Keratinocyte (primary cell): ENCODE data around the gene SNX6. TPM values are rescaled to one million over a fixed set of nuclear protein-coding genes. Genes with fewer than 3 reads are reported as not detected.

ENCODE experiments used
- DNase-seq: peaks from one replicate; pipeline ENCODE4 v3.0.0-alpha.2; 2011; ENCODE audit warnings: low read depth, missing footprints, low spot score
- FAIRE-seq: peaks from 2 replicates; lab custom pipeline; 2011; peaks lifted over from hg19 to GRCh38; lab: Jason Lieb, UNC
- H2AFZ ChIP-seq: 2 replicates; pipeline ENCODE4 v1.6.0; 2012; ENCODE audit warnings: low read length, control low read depth, inconsistent platforms; ENCODE audit not compliant: control insufficient read depth
- H3K27ac ChIP-seq: 2 replicates; pipeline ENCODE4 v1.5.1; 2011; ENCODE audit warnings: low read length; ENCODE audit not compliant: control insufficient read depth, insufficient read depth
- H3K27me3 ChIP-seq: 3 replicates; pipeline ENCODE4 v1.6.0; 2011; ENCODE audit warnings: low read length; ENCODE audit not compliant: control insufficient read depth, insufficient read depth; ENCODE audit errors: extremely low read depth
- H3K36me3 ChIP-seq, 2 experiments: 2 replicates in 1 of 2; 3 replicates in 1 of 2; pipeline ENCODE4 v1.5.1; 2011; ENCODE audit warnings: low read length in 2 of 2, mild to moderate bottlenecking in 1 of 2; ENCODE audit not compliant: control insufficient read depth in 2 of 2, insufficient read depth in 2 of 2; ENCODE audit errors: extremely low read depth in 1 of 2
- H3K4me1 ChIP-seq: 3 replicates; pipeline ENCODE4 v1.5.1; 2011; ENCODE audit warnings: low read length; ENCODE audit not compliant: control insufficient read depth, insufficient read depth; ENCODE audit errors: extremely low read depth
- H3K4me2 ChIP-seq: 3 replicates; pipeline ENCODE4 v1.6.0; 2011; ENCODE audit warnings: low read depth, low read length; ENCODE audit not compliant: control insufficient read depth, insufficient read depth; ENCODE audit errors: extremely low read depth
- H3K4me3 ChIP-seq, 3 experiments: fragments of 200-600 bp in 1 of 3; sonication (generic) in 1 of 3; 2 replicates in 2 of 3; 3 replicates in 1 of 3; pipeline ENCODE4 v1.5.1; 2011 to 2016; ENCODE audit warnings: low read length in 3 of 3, mild to moderate bottlenecking in 3 of 3, control low read depth in 2 of 3, inconsistent platforms in 1 of 3, low read depth in 1 of 3, mixed read lengths in 1 of 3, mixed run types in 1 of 3, moderate library complexity in 1 of 3; ENCODE audit not compliant: control insufficient read depth in 2 of 3, insufficient read depth in 2 of 3; ENCODE audit errors: extremely low read depth in 1 of 3
- H3K79me2 ChIP-seq: 2 replicates; pipeline ENCODE4 v1.6.0; 2012; ENCODE audit warnings: low read length; ENCODE audit not compliant: control insufficient read depth, insufficient read depth
- H3K9ac ChIP-seq: 3 replicates; pipeline ENCODE4 v1.6.0; 2011; ENCODE audit warnings: low read length; ENCODE audit not compliant: control insufficient read depth, insufficient read depth; ENCODE audit errors: extremely low read depth
- H3K9me1 ChIP-seq: 3 replicates; pipeline ENCODE4 v1.6.0; 2011; ENCODE audit warnings: low read length; ENCODE audit not compliant: control insufficient read depth, insufficient read depth; ENCODE audit errors: extremely low read depth
- H3K9me3 ChIP-seq: 2 replicates; pipeline ENCODE4 v1.5.1; 2012; ENCODE audit warnings: low read depth, low read length; ENCODE audit not compliant: control insufficient read depth
- H4K20me1 ChIP-seq: 3 replicates; pipeline ENCODE4 v1.6.0; 2011; ENCODE audit warnings: low read length; ENCODE audit not compliant: control insufficient read depth, insufficient read depth; ENCODE audit errors: extremely low read depth
- EZH2 ChIP-seq: IDR thresholded peaks from one replicate; pipeline ENCODE4 v1.6.1; 2012; ENCODE audit warnings: inconsistent platforms, mild to moderate bottlenecking, low read length, moderate library complexity
- dilution Hi-C: fragments of 300-500 bp; cut with MboI; formaldehyde crosslinking; loops from one replicate; pipeline ENCODE4 v1.7.0; 2020; ENCODE audit warnings: low sequenced_read_pairs; ENCODE audit not compliant: extremely low pct_ligation_motif_present
- polyA plus RNA-seq, 5 experiments: library from polyadenylated mRNA; depleted of rRNA in 3 of 5; stranded (reverse) in 3 of 5; stranded (forward) in 1 of 5; unstranded in 1 of 5; fragments of >200 nt; gene quantifications; 1 replicate in 1 of 5; 2 replicates in 3 of 5; 3 replicates in 1 of 5; pipeline versions ENCODE4 v1.2.1 to v1.2.3, GENCODE V29; 2011 to 2012; ENCODE audit warnings: missing spikeins in 2 of 5, low read depth in 1 of 5, low replicate concordance in 1 of 5
- TF ChIP-seq, protein P1 (sequence below), 3 experiments: IDR thresholded peaks in 1 of 3; conservative IDR thresholded peaks in 1 of 3; optimal IDR thresholded peaks in 1 of 3; 2 replicates in 2 of 3; 3 replicates in 1 of 3; pipeline versions ENCODE3 to v1.5.1; 2011; ENCODE audit warnings: low read length in 3 of 3, mild to moderate bottlenecking in 3 of 3, moderate library complexity in 2 of 3, control low read depth in 1 of 3, inconsistent platforms in 1 of 3; ENCODE audit not compliant: insufficient read depth in 2 of 3; ENCODE audit errors: extremely low read depth in 1 of 3

Gene SNX6
- polyA plus RNA-seq, 1 donor (not counting 4 experiments of a cell fraction or from before 2014, with no cell fraction given) = 137 TPM

DNA sequence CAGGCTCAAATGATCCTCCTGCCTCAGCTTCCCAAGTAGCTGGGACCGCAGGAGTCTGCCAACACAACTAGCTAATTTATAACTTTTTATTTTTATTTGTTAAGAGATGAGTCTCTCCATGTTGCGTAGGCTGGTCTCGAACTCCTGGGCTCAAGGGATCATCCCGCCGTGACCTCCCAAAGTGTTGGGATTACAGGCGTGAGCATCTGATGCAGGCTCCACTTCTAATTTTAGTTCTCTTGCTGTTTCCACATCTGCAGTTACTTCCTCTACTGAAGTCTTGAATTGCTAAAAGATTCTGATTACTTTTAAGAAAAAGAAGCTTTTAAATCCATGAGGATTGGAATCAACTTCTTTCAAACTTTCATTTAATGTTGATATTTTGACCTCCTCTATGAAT lies 13.4 kb upstream of the SNX6 start:
- no peak for FAIRE-seq
- no peak for DNase-seq
- Histone ChIP-seq H3K9ac (no peak overlapping the region), H3K9me3 (no peaks in the 10 kb centered on the region), H3K36me3 (no peaks in the 10 kb centered on the region), H2AFZ (no peak overlapping the region), H3K4me2 (no peak overlapping the region), H3K27ac (no peak overlapping the region), H3K4me3 (no peak overlapping the region), H3K4me1 (no peaks in the 10 kb centered on the region), H4K20me1 (no peaks in the 10 kb centered on the region), H3K79me2 (no peaks in the 10 kb centered on the region), H3K9me1 (no peaks in the 10 kb centered on the region), H3K27me3 (no peaks in the 10 kb centered on the region)
- dilution Hi-C loops = no loop called here
- TF ChIP-seq, protein P1, sequence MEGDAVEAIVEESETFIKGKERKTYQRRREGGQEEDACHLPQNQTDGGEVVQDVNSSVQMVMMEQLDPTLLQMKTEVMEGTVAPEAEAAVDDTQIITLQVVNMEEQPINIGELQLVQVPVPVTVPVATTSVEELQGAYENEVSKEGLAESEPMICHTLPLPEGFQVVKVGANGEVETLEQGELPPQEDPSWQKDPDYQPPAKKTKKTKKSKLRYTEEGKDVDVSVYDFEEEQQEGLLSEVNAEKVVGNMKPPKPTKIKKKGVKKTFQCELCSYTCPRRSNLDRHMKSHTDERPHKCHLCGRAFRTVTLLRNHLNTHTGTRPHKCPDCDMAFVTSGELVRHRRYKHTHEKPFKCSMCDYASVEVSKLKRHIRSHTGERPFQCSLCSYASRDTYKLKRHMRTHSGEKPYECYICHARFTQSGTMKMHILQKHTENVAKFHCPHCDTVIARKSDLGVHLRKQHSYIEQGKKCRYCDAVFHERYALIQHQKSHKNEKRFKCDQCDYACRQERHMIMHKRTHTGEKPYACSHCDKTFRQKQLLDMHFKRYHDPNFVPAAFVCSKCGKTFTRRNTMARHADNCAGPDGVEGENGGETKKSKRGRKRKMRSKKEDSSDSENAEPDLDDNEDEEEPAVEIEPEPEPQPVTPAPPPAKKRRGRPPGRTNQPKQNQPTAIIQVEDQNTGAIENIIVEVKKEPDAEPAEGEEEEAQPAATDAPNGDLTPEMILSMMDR (optimal IDR thresholded peaks at IDR 0.05 in 1 of 3, IDR thresholded peaks at IDR 0.05 in 1 of 3, conservative IDR thresholded peaks at IDR 0.05 in 1 of 3; ENCODE audit: extremely low read depth in 1 of 3, insufficient read depth in 2 of 3, low read length in 3 of 3) = no peak
- no peak for TF ChIP-seq EZH2

DNA sequence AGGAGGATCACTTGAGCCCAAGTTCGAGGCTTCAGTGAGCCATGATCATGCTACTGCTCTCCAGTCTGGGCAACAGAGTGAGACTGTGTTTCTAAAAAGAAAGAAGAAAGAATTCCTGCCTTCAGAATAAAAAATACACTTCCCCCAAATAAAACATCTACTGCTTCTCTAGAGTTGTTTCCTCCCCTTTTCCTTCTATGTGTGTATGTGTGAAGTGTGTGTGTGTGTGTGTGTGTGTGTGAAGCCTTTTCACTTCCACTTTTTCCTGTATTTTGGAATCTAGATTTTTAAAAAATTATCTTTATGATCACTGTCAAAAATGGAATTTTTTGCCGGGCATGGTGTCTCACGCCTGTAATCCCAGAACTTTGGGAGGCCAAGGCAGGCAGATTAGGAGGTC lies 12.6 kb upstream of the SNX6 start:
- Histone ChIP-seq H3K27ac (no peak overlapping the region), H4K20me1 (no peaks in the 10 kb centered on the region), H3K4me1 (no peaks in the 10 kb centered on the region), H3K36me3 (no peaks in the 10 kb centered on the region), H3K9me1 (no peaks in the 10 kb centered on the region), H3K79me2 (no peaks in the 10 kb centered on the region), H3K4me2 (no peak overlapping the region), H3K9ac (no peak overlapping the region), H3K9me3 (no peaks in the 10 kb centered on the region), H3K27me3 (no peaks in the 10 kb centered on the region), H3K4me3 (no peak overlapping the region), H2AFZ (no peak overlapping the region)
- dilution Hi-C loops = no loop called here
- DNase-seq (no peak), FAIRE-seq (no peak)
- no peak for TF ChIP-seq EZH2
- TF ChIP-seq, protein P1 (optimal IDR thresholded peaks at IDR 0.05 in 1 of 3, IDR thresholded peaks at IDR 0.05 in 1 of 3, conservative IDR thresholded peaks at IDR 0.05 in 1 of 3; ENCODE audit: extremely low read depth in 1 of 3, insufficient read depth in 2 of 3, low read length in 3 of 3) = no peak
